ENCODE results near the gene CEP55.

- no peak for TF ChIP-seq ZNF592 (IDR thresholded peaks at IDR 0.05)
- peak; percentile 84 for TF ChIP-seq SMC3 (IDR thresholded peaks at IDR 0.05; ENCODE audit: borderline replicate concordance, low read length)
- no peak for TF ChIP-seq ZBTB40 (IDR thresholded peaks at IDR 0.05; ENCODE audit: borderline replicate concordance)
- TF ChIP-seq YY1 (IDR thresholded peaks at IDR 0.05; ENCODE audit: low read depth, low read length), result peak; percentile 65; the same call in 1 of the 2 replicates
- TF ChIP-seq SP1 (IDR thresholded peaks at IDR 0.05; ENCODE audit: low read depth, low read length), result no peak
- no peak for TF ChIP-seq HDAC6 (IDR thresholded peaks at IDR 0.05; ENCODE audit: unreplicated experiment)
- no peak for TF ChIP-seq EZH2 (IDR thresholded peaks at IDR 0.05; ENCODE audit: borderline replicate concordance, control insufficient read depth, low read depth, low read length)
- no peak for TF ChIP-seq RELA (IDR thresholded peaks at IDR 0.05; ENCODE audit: borderline replicate concordance, partially characterized antibody)
- no peak for TF ChIP-seq POLR2AphosphoS5 (IDR thresholded peaks at IDR 0.05; ENCODE audit: low read length)
- TF ChIP-seq ATF3 (IDR thresholded peaks at IDR 0.05; ENCODE audit: borderline replicate concordance, extremely low read depth, low read depth, low read length), result no peak
- peak; percentile 77 to 83 (median 82) for TF ChIP-seq CTCF (IDR thresholded peaks at IDR 0.05 in 2 of 3, conservative IDR thresholded peaks at IDR 0.05 in 1 of 3; ENCODE audit: control insufficient read depth in 2 of 3, extremely low read depth in 1 of 3, insufficient read depth in 1 of 3, low read depth in 3 of 3, low read length in 3 of 3)
- TF ChIP-seq NFYB (IDR thresholded peaks at IDR 0.05; ENCODE audit: insufficient read depth, low read depth, low read length), result no peak
- no peak for TF ChIP-seq FOXK2 (IDR thresholded peaks at IDR 0.05)
These were observed 58.5 kb downstream of the CEP55 start for GRCh38 chr10:93554760-93555432.

Measured in GM12878 (cell line).